ENCODE results near the gene BTLA.

DNA sequence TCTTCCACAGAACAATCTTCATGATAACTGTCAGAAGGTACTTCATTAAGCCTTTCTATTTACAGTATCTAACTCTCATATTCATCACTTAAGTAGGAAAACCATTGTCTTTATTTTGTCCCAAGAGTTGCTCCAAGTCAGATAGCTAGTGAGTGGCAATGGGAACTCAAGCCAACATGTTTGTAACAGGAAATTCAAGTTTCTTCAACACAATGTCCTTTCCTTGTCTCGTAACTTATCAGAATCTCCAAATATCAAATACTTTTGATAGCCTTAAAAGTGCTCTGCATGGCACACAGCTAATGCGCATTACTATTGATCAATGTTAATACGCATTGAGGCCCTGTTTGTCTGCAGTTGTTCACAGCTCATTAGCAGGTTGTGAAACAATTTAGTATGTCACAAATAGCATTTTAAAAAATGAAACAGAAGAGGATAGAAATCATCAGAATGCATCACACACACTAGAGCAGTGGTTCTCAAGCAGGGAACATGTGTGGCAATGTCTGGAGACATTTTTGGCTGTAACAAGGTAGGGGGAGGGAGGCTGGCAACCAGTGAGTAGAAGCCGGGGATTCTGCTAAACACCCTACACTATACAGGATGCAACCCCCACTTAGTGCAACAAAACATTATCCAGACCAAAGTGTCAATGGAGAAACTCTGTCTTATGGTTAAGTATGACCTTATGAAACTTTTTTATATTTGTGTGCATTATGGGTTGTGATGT lies 27.5 kb downstream of the BTLA start:
- TF ChIP-seq, protein P1, sequence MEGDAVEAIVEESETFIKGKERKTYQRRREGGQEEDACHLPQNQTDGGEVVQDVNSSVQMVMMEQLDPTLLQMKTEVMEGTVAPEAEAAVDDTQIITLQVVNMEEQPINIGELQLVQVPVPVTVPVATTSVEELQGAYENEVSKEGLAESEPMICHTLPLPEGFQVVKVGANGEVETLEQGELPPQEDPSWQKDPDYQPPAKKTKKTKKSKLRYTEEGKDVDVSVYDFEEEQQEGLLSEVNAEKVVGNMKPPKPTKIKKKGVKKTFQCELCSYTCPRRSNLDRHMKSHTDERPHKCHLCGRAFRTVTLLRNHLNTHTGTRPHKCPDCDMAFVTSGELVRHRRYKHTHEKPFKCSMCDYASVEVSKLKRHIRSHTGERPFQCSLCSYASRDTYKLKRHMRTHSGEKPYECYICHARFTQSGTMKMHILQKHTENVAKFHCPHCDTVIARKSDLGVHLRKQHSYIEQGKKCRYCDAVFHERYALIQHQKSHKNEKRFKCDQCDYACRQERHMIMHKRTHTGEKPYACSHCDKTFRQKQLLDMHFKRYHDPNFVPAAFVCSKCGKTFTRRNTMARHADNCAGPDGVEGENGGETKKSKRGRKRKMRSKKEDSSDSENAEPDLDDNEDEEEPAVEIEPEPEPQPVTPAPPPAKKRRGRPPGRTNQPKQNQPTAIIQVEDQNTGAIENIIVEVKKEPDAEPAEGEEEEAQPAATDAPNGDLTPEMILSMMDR (conservative IDR thresholded peaks at IDR 0.05; ENCODE audit: low read length), result no peak
- TF ChIP-seq EZH2phosphoT487 (IDR thresholded peaks at IDR 0.05; ENCODE audit: borderline replicate concordance), result no peak

Measured in Loucy (cell line).